Endodermal cell (in vitro differentiated cells): Measurements from ENCODE around the gene KASH5. TPM values are rescaled to one million over a fixed set of nuclear protein-coding genes. Genes with fewer than 3 reads are reported as not detected.

Experiments
- DNase-seq: peaks from one replicate; pipeline ENCODE4 v3.0.0-alpha.2; 2017
- H3K27ac ChIP-seq: 2 replicates; pipeline ENCODE4 v1.5.1; 2013; ENCODE audit warnings: mild to moderate bottlenecking, low read depth, low read length, moderate library complexity
- H3K27me3 ChIP-seq: 2 replicates; pipeline ENCODE4 v1.6.1; 2013; ENCODE audit warnings: mild to moderate bottlenecking, low read length, moderate library complexity; ENCODE audit not compliant: insufficient read depth, control insufficient read depth, poor library complexity, severe bottlenecking
- H3K36me3 ChIP-seq: 2 replicates; pipeline ENCODE4 v1.7.0; 2013; ENCODE audit warnings: mild to moderate bottlenecking, low read length, moderate library complexity; ENCODE audit not compliant: control insufficient read depth, insufficient read depth
- H3K4me1 ChIP-seq: one replicate; pipeline ENCODE4 v1.7.0; 2013; ENCODE audit warnings: low read length; ENCODE audit not compliant: control insufficient read depth, insufficient read depth
- H3K4me3 ChIP-seq: 2 replicates; pipeline ENCODE4 v1.5.1; 2013; ENCODE audit warnings: mild to moderate bottlenecking, low read length, moderate library complexity
- H3K9ac ChIP-seq: 2 replicates; pipeline ENCODE4 v1.6.1; 2013; ENCODE audit warnings: mild to moderate bottlenecking, low read length, moderate library complexity; ENCODE audit not compliant: poor library complexity, severe bottlenecking; ENCODE audit errors: extremely low read depth
- H3K9me3 ChIP-seq: 2 replicates; pipeline ENCODE4 v1.6.1; 2013; ENCODE audit warnings: mild to moderate bottlenecking, low read length, moderate library complexity; ENCODE audit not compliant: control insufficient read depth
- H3K27ac Mint-ChIP-seq: 2 replicates; pipeline ENCODE4 v1.8.0; 2020; ENCODE audit warnings: mixed read lengths
- H3K27me3 Mint-ChIP-seq: 2 replicates; pipeline ENCODE4 v1.8.0; 2021; ENCODE audit warnings: mild to moderate bottlenecking, mixed read lengths; ENCODE audit not compliant: insufficient read depth
- H3K36me3 Mint-ChIP-seq: 2 replicates; pipeline ENCODE4 v1.8.0; 2020; ENCODE audit warnings: low read depth, mixed read lengths
- H3K4me1 Mint-ChIP-seq: 2 replicates; pipeline ENCODE4 v1.8.0; 2020; ENCODE audit warnings: mixed read lengths
- H3K4me3 Mint-ChIP-seq: 2 replicates; pipeline ENCODE4 v1.8.0; 2020; ENCODE audit warnings: mild to moderate bottlenecking, moderate library complexity, mixed read lengths
- H3K9me3 Mint-ChIP-seq: 2 replicates; pipeline ENCODE4 v1.8.0; 2020; ENCODE audit warnings: mild to moderate bottlenecking, mixed read lengths
- WGBS, 2 experiments: methylation state at CpG; one replicate each; pipeline versions ENCODE4 v1.1.5 to v1.1.7; 2013; ENCODE audit warnings: missing lambda C conversion rate in 2 of 2, mixed read lengths in 1 of 2; ENCODE audit not compliant: insufficient coverage in 1 of 2, insufficient read length in 1 of 2; 5-methylcytosine and 5-hydroxymethylcytosine counted together
- total RNA-seq, 2 donors: library from RNA; stranded (reverse); fragmentation: NEBNext Ultra II Directional in 1 of 2; extraction: Animal tissue kit (Norgen Biotek cat#: 25700) in 1 of 2; gene quantifications; 2 replicates in 1 of 2; 3 replicates in 1 of 2; pipeline ENCODE4 v1.2.1, GENCODE V29; 2021
- TF ChIP-seq, protein P1 (sequence below): fragments of 200-600 bp; sonication (generic); conservative IDR thresholded peaks from 2 replicates; pipeline ENCODE4 v1.5.0; 2021; ENCODE audit warnings: antibody characterized with exemption, mild to moderate bottlenecking

KASH5 gene
- total RNA-seq, 2 donors from 2014 or later, result 0.13 TPM; not detected in 1

DNA sequence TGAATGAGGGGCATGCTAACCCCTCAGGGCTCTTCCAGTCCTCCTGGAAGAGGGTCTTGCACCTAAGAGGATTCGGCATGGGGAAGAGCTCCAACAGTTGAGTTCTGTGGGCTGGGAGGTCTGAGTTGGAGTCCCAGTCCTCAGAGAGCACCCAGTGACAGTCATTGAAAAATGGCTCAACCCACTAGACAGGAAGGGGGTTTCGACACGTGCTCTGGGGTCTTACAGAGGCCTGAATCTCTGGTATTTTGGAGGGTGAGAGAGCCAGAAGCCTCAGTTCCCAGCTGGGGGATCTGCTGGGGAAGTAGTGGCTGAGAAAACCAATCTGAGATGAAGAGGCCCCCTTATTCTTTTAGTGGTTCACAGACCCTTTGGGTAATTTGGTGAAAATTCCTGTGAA lies 26.2 kb downstream of the KASH5 start:
- WGBS, 2 experiments, result 87 to 94% methylated on average over 3 of the region's 3 CpGs
- H3K36me3 Mint-ChIP-seq, result no peaks in the 10 kb centered on the region
- DNase-seq, result no peak
- Histone ChIP-seq H3K4me1 (no peaks in the 10 kb centered on the region), H3K9me3 (no peaks in the 10 kb centered on the region), H3K4me3 (no peak overlapping the region), H3K27me3 (peaks cover 14% of the 10 kb centered on the region), H3K27ac (no peak overlapping the region), H3K9ac (no peak overlapping the region), H3K36me3 (no peaks in the 10 kb centered on the region)
- peak overlapping the region; percentile 25 for H3K27ac Mint-ChIP-seq
- H3K27me3 Mint-ChIP-seq, result peaks cover 16% of the 10 kb centered on the region
- peaks cover 10% of the 10 kb centered on the region for H3K4me1 Mint-ChIP-seq
- H3K4me3 Mint-ChIP-seq, result no peak overlapping the region
- TF ChIP-seq, protein P1, sequence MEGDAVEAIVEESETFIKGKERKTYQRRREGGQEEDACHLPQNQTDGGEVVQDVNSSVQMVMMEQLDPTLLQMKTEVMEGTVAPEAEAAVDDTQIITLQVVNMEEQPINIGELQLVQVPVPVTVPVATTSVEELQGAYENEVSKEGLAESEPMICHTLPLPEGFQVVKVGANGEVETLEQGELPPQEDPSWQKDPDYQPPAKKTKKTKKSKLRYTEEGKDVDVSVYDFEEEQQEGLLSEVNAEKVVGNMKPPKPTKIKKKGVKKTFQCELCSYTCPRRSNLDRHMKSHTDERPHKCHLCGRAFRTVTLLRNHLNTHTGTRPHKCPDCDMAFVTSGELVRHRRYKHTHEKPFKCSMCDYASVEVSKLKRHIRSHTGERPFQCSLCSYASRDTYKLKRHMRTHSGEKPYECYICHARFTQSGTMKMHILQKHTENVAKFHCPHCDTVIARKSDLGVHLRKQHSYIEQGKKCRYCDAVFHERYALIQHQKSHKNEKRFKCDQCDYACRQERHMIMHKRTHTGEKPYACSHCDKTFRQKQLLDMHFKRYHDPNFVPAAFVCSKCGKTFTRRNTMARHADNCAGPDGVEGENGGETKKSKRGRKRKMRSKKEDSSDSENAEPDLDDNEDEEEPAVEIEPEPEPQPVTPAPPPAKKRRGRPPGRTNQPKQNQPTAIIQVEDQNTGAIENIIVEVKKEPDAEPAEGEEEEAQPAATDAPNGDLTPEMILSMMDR, result no peak
- H3K9me3 Mint-ChIP-seq, result no peaks in the 10 kb centered on the region

DNA sequence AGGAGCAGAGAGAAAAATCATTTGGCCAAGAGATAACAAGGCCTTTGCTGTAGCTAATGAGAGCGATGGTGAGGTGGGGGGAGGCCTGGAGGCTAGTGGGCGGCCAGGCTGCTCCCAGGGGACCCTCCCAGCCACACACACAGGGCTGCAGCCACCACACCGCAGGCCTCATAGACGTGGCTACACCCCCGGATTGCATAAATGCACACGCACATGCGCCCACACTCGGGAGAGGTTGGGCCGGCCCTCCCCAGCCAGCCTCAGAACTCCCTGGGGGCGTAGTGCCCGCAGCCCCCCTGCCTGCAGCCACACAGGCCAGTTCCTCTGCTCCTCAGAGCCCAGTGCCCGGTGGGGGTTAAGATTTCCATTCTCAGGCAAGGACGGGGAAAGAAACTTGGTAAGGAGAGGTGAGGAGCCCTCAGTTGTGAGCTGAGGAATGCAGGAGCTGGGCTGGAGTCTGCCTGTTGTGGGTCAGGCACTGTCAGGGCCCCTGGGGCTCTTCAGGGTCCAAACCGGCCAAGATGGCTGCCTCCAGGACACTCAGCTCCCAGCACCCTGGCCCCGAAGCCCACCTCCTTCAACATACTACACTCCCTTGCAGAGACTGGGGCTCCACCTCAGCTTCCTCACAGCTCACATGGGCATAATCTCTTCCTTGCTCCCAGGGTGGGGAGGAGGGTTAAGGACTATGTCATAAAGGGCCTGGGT lies 27.2 kb downstream of the KASH5 start:
- H3K4me1 Mint-ChIP-seq, result peaks cover 10% of the 10 kb centered on the region
- H3K4me3 Mint-ChIP-seq, result no peak overlapping the region
- no peak overlapping the region for H3K9ac ChIP-seq
- no peak for DNase-seq
- H3K9me3 Mint-ChIP-seq, result no peaks in the 10 kb centered on the region
- H3K36me3 Mint-ChIP-seq, result no peaks in the 10 kb centered on the region
- no peak overlapping the region for H3K27ac Mint-ChIP-seq
- no peaks in the 10 kb centered on the region for H3K9me3 ChIP-seq
- H3K4me1 ChIP-seq, result no peaks in the 10 kb centered on the region
- no peak overlapping the region for H3K4me3 ChIP-seq
- no peak overlapping the region for H3K27ac ChIP-seq
- TF ChIP-seq, protein P1, result no peak
- H3K27me3 ChIP-seq, result peaks cover 24% of the 10 kb centered on the region
- H3K36me3 ChIP-seq, result no peaks in the 10 kb centered on the region
- 83 to 86% methylated on average over 7 to 15 of the region's 15 CpGs for WGBS, 2 experiments
- H3K27me3 Mint-ChIP-seq, result peaks cover 25% of the 10 kb centered on the region

DNA sequence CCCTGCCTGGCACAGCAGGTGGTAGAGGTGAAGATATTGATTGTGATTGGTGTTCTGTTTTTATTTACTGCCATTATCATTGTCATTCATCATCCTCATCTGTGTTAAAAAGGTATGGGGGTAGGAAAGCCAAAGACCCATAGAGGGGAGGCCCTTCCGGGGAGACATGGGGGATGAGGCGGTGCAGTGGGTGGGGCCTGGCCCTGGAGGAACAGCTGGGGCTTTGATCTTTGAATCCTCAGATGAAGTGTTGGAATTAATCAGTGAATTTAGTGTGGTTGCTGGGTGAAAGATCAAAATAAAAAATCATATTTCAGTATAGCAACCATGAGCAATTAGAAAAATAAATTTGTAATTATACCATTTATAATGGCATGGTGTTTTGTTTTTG lies 27.8 kb downstream of the KASH5 start:
- DNase-seq, result no peak
- H3K9me3 Mint-ChIP-seq, result no peaks in the 10 kb centered on the region
- H3K27me3 Mint-ChIP-seq, result peaks cover 30% of the 10 kb centered on the region
- Histone ChIP-seq H3K9me3 (no peaks in the 10 kb centered on the region), H3K4me3 (no peak overlapping the region), H3K27me3 (peaks cover 29% of the 10 kb centered on the region), H3K9ac (no peak overlapping the region), H3K36me3 (no peaks in the 10 kb centered on the region), H3K4me1 (no peaks in the 10 kb centered on the region), H3K27ac (no peak overlapping the region)
- no peaks in the 10 kb centered on the region for H3K36me3 Mint-ChIP-seq
- H3K4me3 Mint-ChIP-seq, result no peak overlapping the region
- WGBS, 2 experiments, result 98 to 100% methylated on average over 2 of the region's 2 CpGs
- H3K27ac Mint-ChIP-seq, result no peak overlapping the region
- H3K4me1 Mint-ChIP-seq, result peaks cover 10% of the 10 kb centered on the region
- TF ChIP-seq, protein P1, result no peak
